SH-SY5Y (cell line): Measurements from ENCODE around the gene OR51E2.

Experiments used
- GATA2 ChIP-seq: IDR thresholded peaks from 2 replicates; pipeline ENCODE4 v1.6.1; 2011; ENCODE audit warnings: mild to moderate bottlenecking, low read depth, low read length
- GATA3 ChIP-seq: IDR thresholded peaks from 2 replicates; pipeline ENCODE4 v1.6.1; 2011; ENCODE audit warnings: low read depth, mild to moderate bottlenecking, low read length, moderate library complexity

Gene OR51E2

GRCh38 chr11:4641501-4641900, 56.2 kb downstream of the OR51E2 start:
- TF ChIP-seq GATA3, result no peak
- no peak for TF ChIP-seq GATA2

GRCh38 chr11:4639931-4640330, 57.7 kb downstream of the OR51E2 start:
- TF ChIP-seq GATA3, result no peak
- no peak for TF ChIP-seq GATA2

GRCh38 chr11:4637662-4638047, 60.0 kb downstream of the OR51E2 start:
- TF ChIP-seq GATA3 (no peak), GATA2 (no peak)

- TF ChIP-seq GATA2 (no peak), GATA3 (no peak)
Observed at GRCh38 chr11:4636962-4637661, 60.5 kb downstream of the OR51E2 start, which contains the start of gene OR51D1. TSS of gene OR51D1 (plus strand) at chr11:4637477. CDS start at chr11:4639791, 2,314 bp downstream.

GRCh38 chr11:4636136-4636535, 61.5 kb downstream of the OR51E2 start:
- no peak for TF ChIP-seq GATA3
- no peak for TF ChIP-seq GATA2
